ENCODE data around the gene DUSP21. TPM values are rescaled to one million over a fixed set of nuclear protein-coding genes. Genes with fewer than 3 reads are reported as not detected.

The DUSP21 gene
- total RNA-seq, 1 experiment from 2014 or later: not detected

DNA sequence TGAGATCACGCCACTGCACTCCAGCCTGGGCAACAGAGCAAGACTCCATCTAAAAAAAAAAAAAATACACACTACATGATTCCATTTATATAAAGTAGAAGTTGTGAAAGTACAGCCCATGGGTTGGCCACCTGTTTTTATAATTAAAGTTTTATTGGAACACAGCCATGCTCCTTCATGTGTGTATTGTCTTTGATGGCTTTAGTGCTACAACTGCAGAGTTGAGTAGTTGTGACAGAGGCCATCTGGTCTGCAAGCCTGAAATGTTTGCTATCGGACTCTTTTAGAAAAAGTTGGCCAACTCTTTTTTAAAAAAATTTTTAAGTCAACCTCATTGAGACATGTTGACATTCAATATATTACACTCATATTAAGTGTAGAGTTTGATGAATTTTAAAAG, 41.2 kb upstream of the DUSP21 start:
- H3K9me2 ChIP-seq (ENCODE audit: insufficient read depth): no peaks in the 10 kb centered on the region
- ChIA-PET RAD21 (ENCODE audit: low non-redundant PET in 1 of 2, low total read pairs in 2 of 2, uncharacterized antibody in 2 of 2, unreplicated experiment in 2 of 2) (no interaction called here), CTCF (no interaction called here), POLR2A (no interaction called here)
- no peak overlapping the region for H2AFZ ChIP-seq (ENCODE audit: low read depth, low read length, poor library complexity, severe bottlenecking)
- no peak overlapping the region for H3K4me3 ChIP-seq (replicated peaks in 1 of 2; ENCODE audit: low read depth in 1 of 2, low read length in 2 of 2)
- no peaks in the 10 kb centered on the region for H3K27me3 ChIP-seq (ENCODE audit: insufficient read depth, low read length)
- DNase-seq (ENCODE audit: low read depth, low spot score) (no peak), ATAC-seq (no peak)
- H4K20me1 ChIP-seq (ENCODE audit: insufficient read depth): no peaks in the 10 kb centered on the region
- no peaks in the 10 kb centered on the region for H3K79me2 ChIP-seq (ENCODE audit: insufficient read depth, low read length)
- no peak overlapping the region for H3K27ac ChIP-seq (ENCODE audit: low read depth, low read length)
- no peak overlapping the region for H3K4me2 ChIP-seq (ENCODE audit: low read length)
- no peaks in the 10 kb centered on the region for H3K4me1 ChIP-seq (ENCODE audit: control insufficient read depth in 1 of 2, insufficient read depth in 2 of 2, low read length in 2 of 2)
- no peak overlapping the region for H3K9ac ChIP-seq (ENCODE audit: low read length)
- TF ChIP-seq POLR2AphosphoS5 (IDR thresholded peaks at IDR 0.05; ENCODE audit: low read depth, low read length) (no peak), SP1 (IDR thresholded peaks at IDR 0.05; ENCODE audit: low read depth) (no peak), SIN3A (IDR thresholded peaks at IDR 0.05; ENCODE audit: low read depth) (no peak)
- intact Hi-C loops (cut with micrococcal nuclease): no loop called here
- no peaks in the 10 kb centered on the region for H3K36me3 ChIP-seq (ENCODE audit: control insufficient read depth in 1 of 2, insufficient read depth in 2 of 2, low read length in 2 of 2)
- no peaks in the 10 kb centered on the region for H3K9me3 ChIP-seq (ENCODE audit: control insufficient read depth in 1 of 2, insufficient read depth in 1 of 2, low read depth in 1 of 2, low read length in 2 of 2)
- BruUV-seq (replicated peaks): no TSS peak

- intact Hi-C loops (cut with micrococcal nuclease): no loop called here
- no peaks in the 10 kb centered on the region for H3K9me2 ChIP-seq (ENCODE audit: insufficient read depth)
- H3K9me3 ChIP-seq (ENCODE audit: control insufficient read depth in 1 of 2, insufficient read depth in 1 of 2, low read depth in 1 of 2, low read length in 2 of 2): no peaks in the 10 kb centered on the region
- H3K36me3 ChIP-seq (ENCODE audit: control insufficient read depth in 1 of 2, insufficient read depth in 2 of 2, low read length in 2 of 2): no peaks in the 10 kb centered on the region
- H3K79me2 ChIP-seq (ENCODE audit: insufficient read depth, low read length): no peaks in the 10 kb centered on the region
- ATAC-seq (no peak), DNase-seq (ENCODE audit: low read depth, low spot score) (no peak)
- BruUV-seq (replicated peaks): no TSS peak
- H3K27ac ChIP-seq (ENCODE audit: low read depth, low read length): no peak overlapping the region
- POLR2A ChIA-PET: no interaction called here
- H3K4me3 ChIP-seq (replicated peaks in 1 of 2; ENCODE audit: low read depth in 1 of 2, low read length in 2 of 2): no peak overlapping the region
- H4K20me1 ChIP-seq (ENCODE audit: insufficient read depth): no peaks in the 10 kb centered on the region
- H3K27me3 ChIP-seq (ENCODE audit: insufficient read depth, low read length): no peaks in the 10 kb centered on the region
- CTCF ChIA-PET: no interaction called here
- H3K9ac ChIP-seq (ENCODE audit: low read length): no peak overlapping the region
- H2AFZ ChIP-seq (ENCODE audit: low read depth, low read length, poor library complexity, severe bottlenecking): no peak overlapping the region
- H3K4me1 ChIP-seq (ENCODE audit: control insufficient read depth in 1 of 2, insufficient read depth in 2 of 2, low read length in 2 of 2): no peaks in the 10 kb centered on the region
- H3K4me2 ChIP-seq (ENCODE audit: low read length): no peak overlapping the region
- RAD21 ChIA-PET (ENCODE audit: low non-redundant PET in 1 of 2, low total read pairs in 2 of 2, uncharacterized antibody in 2 of 2, unreplicated experiment in 2 of 2): interaction anchor here in 1 of 2 experiments (0.6 kb wide), 1 partner anchor 11 kb away, joined by 3 read pairs; no protein-coding TSS in a partner anchor
- no peak for TF ChIP-seq CEBPB (IDR thresholded peaks at IDR 0.05; ENCODE audit: low read depth)
- TF ChIP-seq MAX (IDR thresholded peaks at IDR 0.05): no peak
- TF ChIP-seq YY1 (IDR thresholded peaks at IDR 0.05; ENCODE audit: extremely low read depth, insufficient replicate concordance, low read depth, low read length): no peak
- TF ChIP-seq ZFX (IDR thresholded peaks at IDR 0.05): no peak
- TF ChIP-seq EZH2phosphoT487 (IDR thresholded peaks at IDR 0.05; ENCODE audit: borderline replicate concordance): no peak
- TF ChIP-seq EGR1 (IDR thresholded peaks at IDR 0.05; ENCODE audit: low read depth): no peak
- TF ChIP-seq, protein P1, sequence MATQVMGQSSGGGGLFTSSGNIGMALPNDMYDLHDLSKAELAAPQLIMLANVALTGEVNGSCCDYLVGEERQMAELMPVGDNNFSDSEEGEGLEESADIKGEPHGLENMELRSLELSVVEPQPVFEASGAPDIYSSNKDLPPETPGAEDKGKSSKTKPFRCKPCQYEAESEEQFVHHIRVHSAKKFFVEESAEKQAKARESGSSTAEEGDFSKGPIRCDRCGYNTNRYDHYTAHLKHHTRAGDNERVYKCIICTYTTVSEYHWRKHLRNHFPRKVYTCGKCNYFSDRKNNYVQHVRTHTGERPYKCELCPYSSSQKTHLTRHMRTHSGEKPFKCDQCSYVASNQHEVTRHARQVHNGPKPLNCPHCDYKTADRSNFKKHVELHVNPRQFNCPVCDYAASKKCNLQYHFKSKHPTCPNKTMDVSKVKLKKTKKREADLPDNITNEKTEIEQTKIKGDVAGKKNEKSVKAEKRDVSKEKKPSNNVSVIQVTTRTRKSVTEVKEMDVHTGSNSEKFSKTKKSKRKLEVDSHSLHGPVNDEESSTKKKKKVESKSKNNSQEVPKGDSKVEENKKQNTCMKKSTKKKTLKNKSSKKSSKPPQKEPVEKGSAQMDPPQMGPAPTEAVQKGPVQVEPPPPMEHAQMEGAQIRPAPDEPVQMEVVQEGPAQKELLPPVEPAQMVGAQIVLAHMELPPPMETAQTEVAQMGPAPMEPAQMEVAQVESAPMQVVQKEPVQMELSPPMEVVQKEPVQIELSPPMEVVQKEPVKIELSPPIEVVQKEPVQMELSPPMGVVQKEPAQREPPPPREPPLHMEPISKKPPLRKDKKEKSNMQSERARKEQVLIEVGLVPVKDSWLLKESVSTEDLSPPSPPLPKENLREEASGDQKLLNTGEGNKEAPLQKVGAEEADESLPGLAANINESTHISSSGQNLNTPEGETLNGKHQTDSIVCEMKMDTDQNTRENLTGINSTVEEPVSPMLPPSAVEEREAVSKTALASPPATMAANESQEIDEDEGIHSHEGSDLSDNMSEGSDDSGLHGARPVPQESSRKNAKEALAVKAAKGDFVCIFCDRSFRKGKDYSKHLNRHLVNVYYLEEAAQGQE (IDR thresholded peaks at IDR 0.05; ENCODE audit: low read depth): no peak
- TF ChIP-seq SRF (IDR thresholded peaks at IDR 0.05; ENCODE audit: low read depth): no peak
- TF ChIP-seq ELF1 (IDR thresholded peaks at IDR 0.05; ENCODE audit: borderline replicate concordance, low read depth): no peak
- TF ChIP-seq POLR2AphosphoS5 (IDR thresholded peaks at IDR 0.05; ENCODE audit: low read depth, low read length): no peak
- TF ChIP-seq ZBTB33 (IDR thresholded peaks at IDR 0.05; ENCODE audit: extremely low read depth, insufficient replicate concordance, low read length): no peak
Observed at GRCh38 chrX:44815681-44816080, 28.1 kb upstream of the DUSP21 start.

All from HCT116 (cell line).